HepG2 (cell line): ENCODE results near the gene RAD51. TPM values are rescaled to one million over a fixed set of nuclear protein-coding genes. Genes with fewer than 3 reads are reported as not detected.

Experiments
- ATAC-seq: fragments of 200-7000 bp; cut with Tn5 transposase; 3 replicates; pipeline ENCODE4 v1.9.1; 2020; ENCODE audit warnings: mild to moderate bottlenecking, moderate library complexity
- BruUV-seq: library from RNA; stranded (reverse); fragments of 400-500 nt; replicated peaks from 2 replicates; lab custom pipeline; 2021; lab: Mats Ljungman, UMichigan
- CTCF ChIA-PET: fragments of 300-600 bp; formaldehyde crosslinking; extraction: SDS; loops from one replicate; lab custom pipeline; 2021; ENCODE audit warnings: low total read pairs, inconsistent platforms, low intra/inter-chr PET ratio; lab: Yijun Ruan, JAX
- POLR2A ChIA-PET: fragments of 350-600 bp; sonication (Branson Sonifier 250); formaldehyde crosslinking; loops from one replicate; lab custom pipeline; 2020; ENCODE audit warnings: antibody characterized with exemption, inconsistent platforms; lab: Yijun Ruan, JAX
- DNase-seq: peaks from one replicate; pipeline ENCODE4 v3.0.0-alpha.2; 2015; ENCODE audit warnings: low spot score
- FAIRE-seq: peaks from 3 replicates; lab custom pipeline; 2011; peaks lifted over from hg19 to GRCh38; lab: Jason Lieb, UNC
- H2AFZ ChIP-seq: one replicate; pipeline ENCODE4 v1.6.1; 2011; ENCODE audit warnings: low read length, inconsistent platforms
- H3K27ac ChIP-seq: fragments of 300-600 bp; 3 replicates; pipeline ENCODE4 v1.8.0; 2011; ENCODE audit warnings: mixed run types, mild to moderate bottlenecking, mixed read lengths, low read length, inconsistent platforms; ENCODE audit not compliant: insufficient read depth; ENCODE audit errors: extremely low read length
- H3K27me3 ChIP-seq, 2 experiments: fragments of 200-600 bp in 1 of 2; 2 replicates in 1 of 2; 3 replicates in 1 of 2; pipeline versions ENCODE4 v1.6.0 to v1.8.0; 2011; ENCODE audit warnings: low read length in 2 of 2, mild to moderate bottlenecking in 2 of 2, moderate library complexity in 2 of 2, inconsistent platforms in 1 of 2; ENCODE audit not compliant: insufficient read depth in 2 of 2, control insufficient read depth in 1 of 2
- H3K36me3 ChIP-seq, 2 experiments: fragments of 200-600 bp in 1 of 2; replicated peaks in 1 of 2; 2 replicates in 1 of 2; 3 replicates in 1 of 2; pipeline versions ENCODE4 v1.5.1 to v1.8.0; 2011; ENCODE audit warnings: low read length in 2 of 2, inconsistent platforms in 1 of 2; ENCODE audit not compliant: insufficient read depth in 2 of 2, control insufficient read depth in 1 of 2
- H3K4me1 ChIP-seq: 2 replicates; pipeline ENCODE4 v1.5.1; 2012; ENCODE audit warnings: low read length, inconsistent platforms; ENCODE audit not compliant: insufficient read depth
- H3K4me2 ChIP-seq: 2 replicates; pipeline ENCODE4 v1.6.0; 2011; ENCODE audit warnings: low read depth, low read length, inconsistent platforms
- H3K4me3 ChIP-seq, 3 experiments: fragments of 200-600 bp in 1 of 3; sonication (generic), shearing (Covaris generic) in 1 of 3; replicated peaks in 1 of 3; 2 replicates each; pipeline ENCODE4 v1.5.1; 2011 to 2016; ENCODE audit warnings: low read length in 3 of 3, inconsistent platforms in 2 of 3, low read depth in 2 of 3, mild to moderate bottlenecking in 2 of 3, control low read depth in 1 of 3, mixed read lengths in 1 of 3; ENCODE audit not compliant: insufficient read depth in 1 of 3
- H3K79me2 ChIP-seq: one replicate; pipeline ENCODE4 v1.6.1; 2011; ENCODE audit warnings: low read length, inconsistent platforms; ENCODE audit not compliant: insufficient read depth
- H3K9ac ChIP-seq: 2 replicates; pipeline ENCODE4 v1.6.0; 2011; ENCODE audit warnings: mild to moderate bottlenecking, low read depth, low read length, inconsistent platforms; ENCODE audit not compliant: insufficient read depth
- H3K9me3 ChIP-seq: 2 replicates; pipeline ENCODE4 v1.5.1; 2012; ENCODE audit warnings: mild to moderate bottlenecking, low read length
- H4K20me1 ChIP-seq: 2 replicates; pipeline ENCODE4 v1.6.0; 2011; ENCODE audit warnings: inconsistent platforms, mild to moderate bottlenecking, low read length, moderate library complexity; ENCODE audit not compliant: insufficient read depth
- GFI1 ChIP-seq: sonication (generic); formaldehyde crosslinking; IDR thresholded peaks from 2 replicates; pipeline ENCODE4 v1.5.0; 2020; ENCODE audit warnings: missing genetic modification reagents, mild to moderate bottlenecking, borderline replicate concordance
- ISX ChIP-seq: sonication (generic); formaldehyde crosslinking; conservative IDR thresholded peaks from 2 replicates; pipeline ENCODE4 v1.5.0; 2020; ENCODE audit warnings: missing genetic modification reagents
- JUNB ChIP-seq: sonication (generic); formaldehyde crosslinking; IDR thresholded peaks from 2 replicates; pipeline ENCODE4 v1.8.0; 2022; ENCODE audit warnings: missing genetic modification reagents, mild to moderate bottlenecking, borderline replicate concordance
- KDM1A ChIP-seq: IDR thresholded peaks from 2 replicates; pipeline ENCODE4 v1.6.1; 2016; ENCODE audit warnings: missing compliant biosample characterization
- NFYC ChIP-seq: IDR thresholded peaks from 2 replicates; pipeline ENCODE4 v1.6.1; 2016; ENCODE audit warnings: missing genetic modification reagents, missing compliant biosample characterization
- SAFB2 ChIP-seq: sonication (generic); formaldehyde crosslinking; IDR thresholded peaks from 2 replicates; pipeline ENCODE4 v1.5.1; 2020; ENCODE audit warnings: missing genetic modification reagents, low read depth, mild to moderate bottlenecking, borderline replicate concordance
- SMAD3 ChIP-seq: sonication (generic); formaldehyde crosslinking; IDR thresholded peaks from 2 replicates; pipeline ENCODE4 v1.4.0; 2020; ENCODE audit warnings: missing genetic modification reagents
- SNRNP70 ChIP-seq: fragments of 200-400 bp; formaldehyde crosslinking; IDR thresholded peaks from 2 replicates; pipeline ENCODE4 v1.6.1; 2017; ENCODE audit warnings: mild to moderate bottlenecking, low read depth, low read length, moderate library complexity
- SP140L ChIP-seq: sonication (generic); formaldehyde crosslinking; IDR thresholded peaks from 2 replicates; pipeline ENCODE4 v1.4.0; 2020; ENCODE audit warnings: missing genetic modification reagents, borderline replicate concordance
- SPEN ChIP-seq: sonication (generic); formaldehyde crosslinking; IDR thresholded peaks from 2 replicates; pipeline ENCODE4 v1.5.1; 2020; ENCODE audit warnings: low read depth, mild to moderate bottlenecking, missing genetic modification reagents
- STAG1 ChIP-seq: sonication (generic); formaldehyde crosslinking; IDR thresholded peaks from 2 replicates; pipeline ENCODE4 v1.4.0; 2020; ENCODE audit warnings: missing genetic modification reagents
- ZNF460 ChIP-seq: sonication (generic); formaldehyde crosslinking; IDR thresholded peaks from 2 replicates; pipeline ENCODE4 v1.5.1; 2020; ENCODE audit warnings: missing genetic modification reagents, mild to moderate bottlenecking, borderline replicate concordance
- ZNF550 ChIP-seq: sonication (generic); formaldehyde crosslinking; IDR thresholded peaks from 2 replicates; pipeline ENCODE4 v1.4.0; 2020; ENCODE audit warnings: mild to moderate bottlenecking, missing genetic modification reagents, borderline replicate concordance
- ZNF639 ChIP-seq: conservative IDR thresholded peaks from 2 replicates; pipeline ENCODE4 v1.6.1; 2018; ENCODE audit warnings: missing genetic modification reagents
- ZNF660 ChIP-seq: sonication (generic); formaldehyde crosslinking; IDR thresholded peaks from 2 replicates; pipeline ENCODE4 v1.5.1; 2020; ENCODE audit warnings: mild to moderate bottlenecking, low read depth, missing genetic modification reagents, borderline replicate concordance
- WGBS: methylation state at CpG from one replicate; pipeline ENCODE4 v1.1.6; 2017; ENCODE audit warnings: low lambda C conversion rate; 5-methylcytosine and 5-hydroxymethylcytosine counted together
- in situ Hi-C: cut with HindIII; loops from 2 replicates; pipeline ENCODE4 v1.10.0; 2017; ENCODE audit warnings: low pct_unique_long_range_greater_than_20kb; ENCODE audit not compliant: extremely low pct_ligation_motif_present
- intact Hi-C: fragments of 100-400 bp; cut with micrococcal nuclease; formaldehyde crosslinking; loops from one replicate; pipeline ENCODE4 v1.10.0; 2022; ENCODE audit not compliant: unreplicated experiment
- polyA plus RNA-seq, 8 experiments: library from polyadenylated mRNA; depleted of rRNA in 3 of 8; stranded (reverse) in 7 of 8; unstranded in 1 of 8; fragments of >200 nt; fragmentation: Illumina TruSeq in 4 of 8; extraction: Trizol in 4 of 8; gene quantifications; 2 replicates each; pipeline versions ENCODE4 v1.2.1 to v1.2.3, GENCODE V29; 2011 to 2016; ENCODE audit warnings: low read depth in 4 of 8, missing spikeins in 1 of 8, mixed read lengths in 1 of 8; ENCODE audit not compliant: insufficient read depth in 1 of 8
- total RNA-seq, 5 experiments: library from RNA; depleted of rRNA; stranded (reverse); fragments of >200 nt; fragmentation: Illumina TruSeq; extraction: Trizol; gene quantifications; 2 replicates each; pipeline ENCODE4 v1.2.3, GENCODE V29; 2016; ENCODE audit warnings: low read depth in 1 of 5
- TF ChIP-seq, protein P1 (sequence below): sonication (generic); formaldehyde crosslinking; IDR thresholded peaks from 2 replicates; pipeline ENCODE4 v1.4.0; 2020; ENCODE audit warnings: missing genetic modification reagents

The RAD51 gene
- total and polyA plus RNA-seq, 2 of the 13 experiments (the other 11 are each of a cell fraction or from before 2014, with no cell fraction given) = 8.5 to 12.8 TPM

- no peak for ATAC-seq
- Histone ChIP-seq H4K20me1 (no peaks in the 10 kb centered on the region), H3K79me2 (no peaks in the 10 kb centered on the region), H3K27me3 (no peaks in the 10 kb centered on the region), H3K36me3 (peaks cover 2 to 21% of the 10 kb centered on the region in 2 experiments; a peak in 3 of 5 replicates), H3K9me3 (no peaks in the 10 kb centered on the region), H2AFZ (no peak overlapping the region), H3K27ac (no peak overlapping the region), H3K4me2 (no peak overlapping the region), H3K9ac (no peak overlapping the region), H3K4me3 (no peak overlapping the region), H3K4me1 (no peaks in the 10 kb centered on the region)
- 89% methylated on average over 1 of the region's 1 CpG for WGBS
- no peak for DNase-seq
- FAIRE-seq = no peak
- intact Hi-C loops = no loop called here
- no TSS peak for BruUV-seq
- ChIA-PET CTCF (no interaction called here), POLR2A (no interaction called here)
- in situ Hi-C loops = no loop called here
- no peak for TF ChIP-seq STAG1 (CRISPR knock-in tag)
- TF ChIP-seq ZNF550 = no peak
- TF ChIP-seq ZNF639 = no peak
- TF ChIP-seq JUNB (CRISPR knock-in tag) = no peak
- TF ChIP-seq ZNF460 (CRISPR knock-in tag) = no peak
- TF ChIP-seq ISX (CRISPR knock-in tag) = no peak
- no peak for TF ChIP-seq ZNF660 (CRISPR knock-in tag)
- TF ChIP-seq SMAD3 (CRISPR knock-in tag) = no peak
- no peak for TF ChIP-seq KDM1A (CRISPR knock-in tag)
- no peak for TF ChIP-seq SP140L
- no peak for TF ChIP-seq NFYC (CRISPR knock-in tag)
- TF ChIP-seq SPEN (CRISPR knock-in tag) = no peak
- TF ChIP-seq SAFB2 = no peak
- TF ChIP-seq GFI1 (CRISPR knock-in tag) = no peak
- TF ChIP-seq, protein P1, sequence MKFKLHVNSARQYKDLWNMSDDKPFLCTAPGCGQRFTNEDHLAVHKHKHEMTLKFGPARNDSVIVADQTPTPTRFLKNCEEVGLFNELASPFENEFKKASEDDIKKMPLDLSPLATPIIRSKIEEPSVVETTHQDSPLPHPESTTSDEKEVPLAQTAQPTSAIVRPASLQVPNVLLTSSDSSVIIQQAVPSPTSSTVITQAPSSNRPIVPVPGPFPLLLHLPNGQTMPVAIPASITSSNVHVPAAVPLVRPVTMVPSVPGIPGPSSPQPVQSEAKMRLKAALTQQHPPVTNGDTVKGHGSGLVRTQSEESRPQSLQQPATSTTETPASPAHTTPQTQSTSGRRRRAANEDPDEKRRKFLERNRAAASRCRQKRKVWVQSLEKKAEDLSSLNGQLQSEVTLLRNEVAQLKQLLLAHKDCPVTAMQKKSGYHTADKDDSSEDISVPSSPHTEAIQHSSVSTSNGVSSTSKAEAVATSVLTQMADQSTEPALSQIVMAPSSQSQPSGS (CRISPR knock-in tag) = no peak
- TF ChIP-seq SNRNP70 = no peak
These were observed 26.7 kb downstream of the RAD51 start for GRCh38 chr15:40721701-40722100.
